ENCODE results near the gene SLC30A1.

GRCh38 chr1:211616231-211616964, 37.4 kb upstream of the SLC30A1 start:
- TF ChIP-seq CTCF (IDR thresholded peaks at IDR 0.05) (no peak), POLR2AphosphoS5 (IDR thresholded peaks at IDR 0.05) (peak; percentile 77), POLR2A (IDR thresholded peaks at IDR 0.05) (no peak)
